ENCODE measurements around the gene PORCN. TPM values are rescaled to one million over a fixed set of nuclear protein-coding genes. Genes with fewer than 3 reads are reported as not detected.

The PORCN gene
- polyA plus RNA-seq, 3 donors = 6.3 to 8.4 (median 6.8) TPM

DNA sequence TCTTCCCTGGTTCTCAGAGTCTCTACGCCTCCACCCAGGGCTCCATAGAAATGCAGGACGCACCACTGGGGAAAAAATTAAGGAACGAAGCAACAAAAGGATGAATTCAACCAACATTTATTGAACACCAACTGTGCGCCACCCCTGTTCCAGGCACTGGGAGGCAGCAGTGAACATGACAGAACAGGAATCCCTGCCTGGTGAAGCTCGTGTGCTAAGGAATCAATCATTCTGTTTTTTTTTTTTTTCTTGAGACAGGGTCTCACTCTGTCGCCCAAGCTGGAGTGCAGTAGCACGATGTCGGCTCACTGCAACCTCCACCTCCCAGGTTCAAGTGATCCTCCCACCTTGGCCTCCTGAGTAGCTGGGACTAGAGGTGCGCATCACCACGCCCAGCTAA lies 34.7 kb upstream of the PORCN start:
- no peak for DNase-seq (ENCODE audit: extremely low read depth in 1 of 11, low read depth in 9 of 11, low spot score in 4 of 11)

DNA sequence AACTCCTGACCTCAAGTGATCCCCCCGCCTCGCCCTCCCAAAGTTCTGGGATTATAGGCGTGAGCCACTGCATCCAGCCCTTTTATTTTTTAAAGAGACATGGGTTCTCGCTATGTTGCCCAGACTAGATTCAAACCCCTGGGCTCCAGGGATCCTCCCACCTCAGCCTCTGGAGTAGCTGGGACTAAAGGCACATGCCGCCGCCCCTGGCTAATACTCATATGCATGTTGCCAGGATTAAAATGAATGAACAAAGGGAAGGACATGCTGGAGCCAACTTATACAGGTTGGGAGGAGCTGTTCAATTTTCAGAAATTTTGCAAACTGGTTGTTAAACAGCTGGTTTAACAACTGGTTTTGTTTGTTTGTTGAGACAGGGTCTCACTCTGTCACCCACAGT lies 34.2 kb upstream of the PORCN start:
- DNase-seq (ENCODE audit: extremely low read depth in 1 of 11, low read depth in 9 of 11, low spot score in 4 of 11) = no peak

DNA sequence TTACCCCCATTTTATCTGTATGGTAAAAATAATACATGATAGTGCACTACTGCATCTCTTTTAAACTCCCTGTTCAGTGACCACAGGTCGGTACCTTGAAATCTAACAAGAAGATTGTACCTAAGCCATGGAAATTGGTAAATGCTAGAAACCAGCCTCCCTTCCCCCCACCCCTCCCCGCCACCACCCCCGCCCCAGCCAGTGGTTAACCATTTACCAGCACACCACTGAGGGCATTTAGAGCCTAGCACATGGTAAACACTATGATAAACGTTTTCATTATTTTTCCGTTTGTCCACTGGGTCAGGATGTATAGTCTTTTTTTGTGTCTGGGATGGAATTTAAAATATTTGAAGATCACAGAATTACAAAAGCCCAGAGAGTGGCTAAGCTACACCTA lies 33.5 kb upstream of the PORCN start:
- no peak for DNase-seq (ENCODE audit: extremely low read depth in 1 of 11, low read depth in 9 of 11, low spot score in 4 of 11)

DNA sequence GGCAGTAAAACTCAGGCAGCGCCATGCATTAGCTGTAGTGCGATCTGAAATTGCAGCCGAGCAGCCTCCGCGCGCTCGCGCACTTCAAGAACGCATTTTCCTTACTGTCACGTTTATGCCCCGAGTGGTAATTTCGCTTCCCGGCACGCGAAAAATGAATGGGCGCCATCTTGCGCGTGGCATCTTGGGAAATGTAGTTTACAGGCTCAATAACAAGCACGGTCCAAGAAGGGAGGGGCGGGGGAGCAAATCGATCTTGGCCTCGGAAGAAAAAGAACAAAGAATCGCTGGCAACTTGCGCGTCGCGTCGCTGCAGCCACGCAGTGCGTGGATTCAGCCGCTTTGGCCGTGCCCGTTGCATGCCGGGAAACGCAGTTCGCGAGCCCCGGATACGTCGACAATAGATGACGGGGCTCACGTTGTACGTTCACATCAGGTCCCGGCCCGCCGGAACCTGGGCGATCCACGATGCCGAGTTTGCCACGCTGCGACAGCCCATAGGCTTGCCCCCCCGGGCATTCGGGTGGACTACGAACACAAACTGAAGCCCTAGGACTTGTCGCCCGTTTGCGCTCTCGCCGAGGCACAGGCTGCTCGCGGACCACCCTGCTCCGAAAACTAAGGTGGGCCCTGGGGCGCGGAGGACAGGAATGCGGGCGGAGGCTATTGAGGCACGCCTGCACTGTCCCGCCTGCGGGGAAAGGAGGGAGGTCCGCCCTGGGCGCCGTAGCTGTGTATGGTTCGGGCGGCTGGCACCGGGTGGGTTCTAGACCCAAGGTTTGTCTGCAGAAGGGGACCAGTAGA lies 32.8 kb upstream of the PORCN start, which contains the start of gene FTSJ1:
Gene FTSJ1 (plus strand): TSS at position 426 of the 804 bp plus-strand sequence. CDS start 1,849 bp downstream, outside the sequence.
- DNase-seq (ENCODE audit: extremely low read depth in 1 of 11, low read depth in 9 of 11, low spot score in 4 of 11) = peak; percentile 48 to 81 (median 68)

DNA sequence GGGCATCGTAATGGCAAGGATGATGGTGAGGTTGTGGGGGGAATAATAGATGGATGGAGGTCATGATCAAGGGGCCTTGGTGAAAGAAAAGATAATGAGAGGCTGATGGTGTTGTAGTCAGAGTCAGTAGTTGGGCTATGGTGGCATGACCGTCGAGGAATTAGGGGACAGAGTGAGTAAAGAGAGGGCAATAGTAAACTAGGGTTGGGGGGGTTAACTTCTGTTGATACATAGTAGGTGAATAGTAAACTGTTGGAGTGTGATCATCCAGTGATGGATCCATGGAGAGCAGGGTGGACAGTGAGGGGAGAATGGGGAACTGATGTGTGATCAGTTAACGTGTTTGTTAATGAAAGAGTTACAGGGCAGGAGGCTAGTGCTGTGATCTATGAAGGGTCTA lies 31.9 kb upstream of the PORCN start:
- no peak for DNase-seq (ENCODE audit: extremely low read depth in 1 of 11, low read depth in 9 of 11, low spot score in 4 of 11)

DNA sequence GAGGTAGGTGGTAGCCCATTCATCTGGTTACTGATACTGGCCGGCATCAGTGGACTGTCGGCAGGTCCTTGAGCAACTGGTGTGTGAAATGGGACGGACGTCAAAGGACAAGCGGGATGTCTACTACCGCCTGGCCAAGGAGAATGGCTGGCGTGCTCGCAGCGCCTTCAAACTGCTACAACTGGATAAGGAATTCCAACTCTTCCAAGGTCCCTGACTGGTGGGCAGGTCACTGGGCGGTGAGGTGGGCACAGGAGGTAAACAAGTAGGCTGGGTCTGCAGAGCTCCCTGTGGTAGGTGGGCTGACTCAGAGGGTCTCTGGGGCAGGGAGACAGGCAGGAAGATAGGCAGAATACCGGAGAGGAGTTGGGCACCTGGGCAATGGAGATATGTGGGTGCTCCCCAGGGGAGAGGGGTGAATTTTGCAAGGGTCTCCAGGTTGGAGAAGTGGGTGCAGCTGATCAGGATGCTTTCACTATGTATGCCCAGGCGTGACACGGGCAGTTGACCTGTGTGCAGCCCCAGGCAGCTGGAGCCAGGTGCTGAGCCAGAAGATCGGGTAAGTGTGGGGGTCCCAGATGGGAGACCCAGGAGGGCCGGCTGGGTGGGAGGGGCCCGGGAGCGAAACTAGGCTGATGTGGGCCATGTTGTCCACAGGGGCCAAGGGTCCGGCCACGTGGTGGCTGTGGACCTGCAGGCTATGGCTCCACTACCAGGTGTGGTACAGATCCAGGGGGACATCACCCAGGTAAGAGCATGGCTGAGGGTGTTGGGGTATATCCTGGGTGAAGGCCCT lies 30.6 kb upstream of the PORCN start:
- DNase-seq (ENCODE audit: extremely low read depth in 1 of 11, low read depth in 9 of 11, low spot score in 4 of 11) = no peak

DNA sequence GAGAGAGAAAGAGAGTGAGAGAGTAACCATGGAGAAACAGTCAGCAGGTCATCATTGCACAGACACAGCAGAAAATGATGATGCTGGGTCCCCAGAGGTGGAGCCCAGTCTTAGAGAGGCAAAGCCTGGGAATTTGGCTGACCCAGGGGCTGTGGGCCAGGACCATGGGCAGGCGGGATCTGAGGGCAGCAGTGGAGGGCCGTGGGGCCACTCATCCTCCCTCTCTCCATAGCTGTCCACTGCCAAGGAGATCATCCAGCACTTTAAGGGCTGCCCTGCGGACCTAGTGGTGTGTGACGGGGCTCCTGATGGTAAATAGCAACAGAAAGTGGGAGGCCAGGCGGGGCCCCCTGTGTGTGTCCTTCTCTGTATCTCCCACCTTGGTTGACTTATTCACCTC lies 30.0 kb upstream of the PORCN start:
- DNase-seq (ENCODE audit: extremely low read depth in 1 of 11, low read depth in 9 of 11, low spot score in 4 of 11) = no peak

DNA sequence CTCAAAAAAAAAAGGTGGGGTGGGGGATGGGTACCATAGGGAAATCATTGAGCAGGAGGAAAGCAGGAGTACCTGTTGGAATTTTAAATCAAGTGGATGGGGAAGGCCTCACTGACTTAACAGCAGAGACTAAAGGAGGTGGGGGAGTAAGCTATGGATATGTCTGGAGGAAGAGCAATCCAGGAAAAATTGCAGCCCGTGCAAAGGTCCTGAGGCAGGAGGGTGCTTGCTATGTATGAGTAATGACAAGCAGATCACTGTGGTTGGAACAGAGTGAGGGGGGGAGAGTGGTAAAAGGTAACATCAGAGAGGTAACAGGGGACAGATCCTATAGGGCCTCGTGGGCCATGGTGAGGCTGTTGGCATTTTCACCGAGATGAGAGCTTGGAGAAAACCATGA lies 28.6 kb upstream of the PORCN start:
- no peak for DNase-seq (ENCODE audit: extremely low read depth in 1 of 11, low read depth in 9 of 11, low spot score in 4 of 11)

DNA sequence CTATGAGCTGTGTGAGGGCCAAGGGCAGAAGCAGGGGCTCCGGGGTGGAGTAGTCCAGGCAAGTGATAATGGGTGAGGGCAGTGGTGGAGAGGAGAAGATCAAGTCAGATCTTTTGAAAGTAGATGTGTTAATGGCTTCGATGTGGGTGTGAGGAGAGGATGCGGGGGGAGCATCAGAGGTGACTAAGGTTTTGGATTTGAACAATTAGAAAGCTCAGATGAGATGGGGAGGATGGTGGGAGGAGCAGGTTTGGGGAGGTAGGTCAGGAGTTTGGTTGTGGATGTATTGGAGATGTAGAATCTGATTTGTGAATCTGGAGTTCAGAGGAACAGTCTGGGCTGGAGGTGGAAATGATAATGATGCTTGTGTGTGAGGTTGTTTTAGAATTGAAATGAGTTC lies 28.2 kb upstream of the PORCN start:
- DNase-seq (ENCODE audit: extremely low read depth in 1 of 11, low read depth in 9 of 11, low spot score in 4 of 11) = no peak

DNA sequence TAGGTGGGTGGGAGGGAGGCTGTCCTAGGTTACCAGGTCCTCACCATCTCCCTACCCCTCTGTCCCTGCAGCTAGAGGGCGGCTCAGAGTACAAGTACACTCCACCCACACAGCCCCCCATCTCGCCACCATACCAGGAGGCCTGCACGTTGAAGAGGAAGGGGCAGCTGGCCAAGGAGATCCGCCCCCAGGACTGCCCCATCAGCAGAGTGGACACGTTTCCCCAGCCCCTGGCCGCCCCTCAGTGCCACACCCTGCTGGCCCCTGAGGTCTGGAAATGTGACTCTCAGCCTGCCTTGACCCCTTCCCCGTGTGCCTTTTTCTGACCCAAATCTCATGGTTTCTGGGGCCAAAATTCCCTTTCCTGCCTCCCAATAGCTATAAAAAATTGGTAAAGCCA lies 26.3 kb upstream of the PORCN start:
- DNase-seq (ENCODE audit: extremely low read depth in 1 of 11, low read depth in 9 of 11, low spot score in 4 of 11) = no peak

DNA sequence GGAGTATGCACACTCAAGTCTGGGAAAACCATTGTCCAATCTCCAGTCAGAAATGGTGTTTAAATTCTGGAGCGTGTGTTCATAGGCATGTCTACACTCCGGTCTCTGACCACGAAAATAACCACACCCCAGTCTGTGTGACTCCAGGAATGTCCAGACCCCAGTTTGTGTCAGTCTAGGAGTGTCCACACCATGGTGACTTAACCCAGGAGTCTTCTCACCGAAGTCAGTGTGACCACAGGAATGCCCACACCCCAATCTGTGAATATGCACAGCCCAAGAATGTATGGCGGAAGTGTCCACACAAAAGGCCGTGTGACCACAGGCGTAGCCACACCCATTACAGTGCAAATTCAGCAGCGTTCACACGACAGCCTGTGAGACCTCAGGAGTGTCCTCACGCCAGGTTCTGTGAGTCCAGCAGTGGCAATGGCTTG lies 21.4 kb upstream of the PORCN start:
- no peak for DNase-seq (ENCODE audit: extremely low read depth in 1 of 11, low read depth in 9 of 11, low spot score in 4 of 11)

DNA sequence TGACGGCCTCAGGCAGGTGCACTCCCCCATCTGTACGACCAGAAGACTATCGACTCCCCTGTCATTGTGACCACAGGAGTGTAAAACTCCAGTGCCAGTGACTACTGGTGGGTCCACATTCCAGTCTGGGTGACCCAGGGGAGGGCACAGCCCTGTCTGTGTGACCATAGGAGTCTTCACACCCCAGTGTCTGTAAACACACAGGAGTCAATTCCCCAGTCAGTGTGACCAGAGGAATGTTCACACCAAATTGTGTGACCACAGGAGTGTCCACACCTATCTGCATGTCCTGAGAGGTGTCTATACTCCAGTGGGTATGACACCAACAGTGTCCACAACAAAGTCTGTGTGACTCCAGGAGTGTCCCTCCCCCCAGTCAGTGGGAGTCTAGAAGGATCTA lies 20.8 kb upstream of the PORCN start:
- DNase-seq (ENCODE audit: extremely low read depth in 1 of 11, low read depth in 9 of 11, low spot score in 4 of 11) = no peak

DNA sequence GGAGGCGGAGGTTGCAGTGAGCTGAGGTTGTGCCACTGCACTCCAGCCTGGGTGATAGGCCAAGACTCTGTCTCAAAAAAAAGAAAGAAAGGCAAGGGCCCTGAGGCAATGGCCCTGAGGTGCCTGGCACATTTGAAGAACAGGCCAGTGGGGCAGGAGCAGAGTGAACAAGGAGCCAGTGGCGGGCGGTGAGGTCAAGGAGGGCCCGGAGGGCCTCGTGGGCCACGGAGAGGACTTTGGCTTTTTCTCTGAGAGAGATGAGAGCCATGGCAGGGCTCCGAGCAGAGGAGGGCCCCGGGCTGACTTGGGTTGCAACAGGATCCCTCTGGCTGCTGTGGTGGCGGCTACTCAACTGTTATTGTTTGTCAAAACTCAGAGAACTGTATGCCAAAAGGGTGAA lies 19.5 kb upstream of the PORCN start:
- DNase-seq (ENCODE audit: extremely low read depth in 1 of 11, low read depth in 9 of 11, low spot score in 4 of 11) = no peak

DNA sequence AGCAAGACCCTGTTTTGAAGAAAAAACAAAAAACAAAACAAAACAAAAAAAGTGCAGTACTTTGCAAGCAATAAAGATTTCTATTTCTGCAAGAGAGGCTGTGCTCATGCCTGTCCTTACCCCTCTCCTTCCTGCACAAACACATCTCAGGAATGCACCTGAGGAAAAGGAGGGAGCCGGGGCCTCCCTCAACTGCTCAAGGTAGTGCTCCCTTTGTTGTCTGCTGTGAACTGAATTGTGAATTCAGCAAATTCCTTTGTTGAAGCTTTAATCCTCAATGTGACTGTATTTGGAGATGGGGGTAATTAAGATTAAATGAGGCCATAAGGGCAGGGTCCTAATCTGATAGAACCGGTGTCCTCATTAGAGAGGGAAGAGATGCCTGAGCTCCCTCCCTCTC lies 18.9 kb upstream of the PORCN start:
- DNase-seq (ENCODE audit: extremely low read depth in 1 of 11, low read depth in 9 of 11, low spot score in 4 of 11) = no peak

DNA sequence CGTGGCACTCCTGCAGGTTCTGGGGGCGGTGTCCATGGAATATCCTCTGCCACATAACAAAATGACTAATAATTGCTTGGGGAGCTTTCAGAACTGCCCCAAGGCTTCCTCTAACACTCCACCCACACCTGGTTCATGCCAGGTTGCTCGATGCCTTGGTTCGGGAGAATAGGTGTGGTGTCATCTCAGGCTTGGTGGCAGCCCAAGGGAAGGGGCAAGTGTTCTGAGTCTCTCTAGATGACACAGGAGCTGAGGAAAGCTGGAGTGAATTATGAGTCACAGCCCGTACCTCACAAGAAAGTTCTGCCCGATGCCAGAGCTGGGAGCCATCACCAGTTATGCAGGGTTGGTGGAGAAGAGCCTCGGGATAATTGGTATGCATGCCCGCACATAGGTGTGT lies 18.1 kb upstream of the PORCN start:
- no peak for DNase-seq (ENCODE audit: extremely low read depth in 1 of 11, low read depth in 9 of 11, low spot score in 4 of 11)

DNA sequence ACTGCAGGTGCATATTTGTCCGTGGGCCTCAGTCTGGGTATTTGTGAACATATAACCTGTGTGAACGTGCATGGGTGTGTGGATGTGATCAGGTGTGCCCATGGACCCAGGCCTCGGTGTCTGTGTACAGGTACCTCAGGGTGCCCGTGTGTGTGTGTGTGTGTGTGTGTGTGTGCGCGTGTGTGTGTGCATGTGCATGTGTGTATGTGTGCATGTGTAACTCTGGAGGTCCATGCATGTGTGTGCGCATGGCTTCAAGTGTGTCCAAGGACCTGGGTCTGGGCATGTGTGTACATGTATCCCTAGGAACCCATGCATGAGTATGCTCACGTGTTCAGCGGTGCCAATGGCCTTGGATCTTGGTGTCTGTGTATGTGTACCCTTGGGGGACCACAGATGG lies 17.0 kb upstream of the PORCN start:
- no peak for DNase-seq (ENCODE audit: extremely low read depth in 1 of 11, low read depth in 9 of 11, low spot score in 4 of 11)

DNA sequence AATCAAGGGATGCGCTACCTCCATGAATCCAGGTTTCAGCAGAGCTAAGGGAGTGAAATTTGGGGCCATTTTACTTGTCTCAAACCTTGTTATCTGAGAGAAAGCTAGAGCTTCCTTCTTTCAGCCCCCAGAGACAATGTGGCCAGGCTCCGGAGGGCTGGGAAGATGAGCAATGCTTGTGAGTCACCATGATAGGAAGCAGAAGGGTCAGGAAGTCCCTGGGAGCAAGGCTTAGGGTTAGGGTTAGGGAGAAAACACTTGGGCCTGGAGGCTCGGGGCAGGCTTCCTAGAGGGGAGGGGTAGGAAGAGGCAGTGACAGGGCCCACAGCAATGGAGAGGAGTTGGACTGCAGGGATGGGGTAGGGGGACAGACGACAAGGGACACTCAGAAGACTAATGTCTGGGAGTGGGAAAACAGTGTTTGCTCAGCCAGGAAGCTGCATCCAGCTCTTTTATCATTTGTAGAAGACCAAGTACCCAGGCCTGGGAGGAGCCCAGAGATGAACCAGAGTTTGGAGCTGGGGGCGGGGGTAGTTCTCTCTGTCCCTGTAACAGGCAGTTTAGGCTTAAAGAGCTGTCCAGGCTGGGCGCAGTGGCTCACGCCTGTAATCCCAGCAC lies 16.4 kb upstream of the PORCN start:
- no peak for DNase-seq (ENCODE audit: extremely low read depth in 1 of 11, low read depth in 9 of 11, low spot score in 4 of 11)

DNA sequence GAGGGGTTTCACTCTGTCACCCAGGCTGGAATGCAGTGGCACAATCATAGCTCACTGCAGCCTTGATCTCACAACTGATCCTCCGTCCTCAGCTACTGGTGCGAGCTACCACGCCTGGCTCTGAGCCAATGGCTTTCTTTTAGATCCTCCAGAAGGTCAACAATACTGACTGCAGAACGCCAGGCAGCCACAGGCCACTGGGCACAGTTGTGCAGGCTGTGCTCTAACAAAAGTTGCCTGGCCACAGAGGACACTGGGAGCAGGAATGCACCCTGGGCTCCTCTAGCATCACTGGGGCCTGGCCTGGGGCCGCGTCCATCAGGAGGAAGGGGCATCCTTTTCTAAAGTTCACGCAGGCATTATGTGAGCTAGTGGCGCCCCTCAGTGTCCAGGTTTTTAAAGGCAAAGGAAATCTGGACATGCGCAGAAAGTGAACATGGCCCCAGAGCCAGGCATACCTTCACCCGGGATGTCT lies 14.9 kb upstream of the PORCN start:
- DNase-seq (ENCODE audit: extremely low read depth in 1 of 11, low read depth in 9 of 11, low spot score in 4 of 11) = no peak

DNA sequence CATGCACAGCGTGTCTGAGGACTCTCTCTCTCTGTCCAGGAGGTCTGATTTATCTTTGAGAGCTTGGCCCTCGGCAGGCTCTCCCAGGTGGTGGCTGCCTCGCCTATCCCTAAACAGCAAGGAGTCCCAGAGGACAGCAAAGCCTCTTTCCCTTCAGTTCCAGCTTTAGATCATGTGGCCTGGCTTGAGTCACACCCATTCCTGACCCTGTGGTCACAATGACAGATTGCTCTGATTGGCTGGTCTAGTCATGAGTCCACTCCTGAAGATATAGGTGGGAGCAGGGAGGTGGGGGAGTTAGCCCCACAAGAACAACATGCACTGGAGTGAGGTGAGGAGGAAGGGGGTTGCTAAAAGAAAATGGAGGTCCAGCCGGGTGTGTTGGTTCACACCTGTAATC lies 12.1 kb upstream of the PORCN start:
- no peak for DNase-seq (ENCODE audit: extremely low read depth in 1 of 11, low read depth in 9 of 11, low spot score in 4 of 11)

DNA sequence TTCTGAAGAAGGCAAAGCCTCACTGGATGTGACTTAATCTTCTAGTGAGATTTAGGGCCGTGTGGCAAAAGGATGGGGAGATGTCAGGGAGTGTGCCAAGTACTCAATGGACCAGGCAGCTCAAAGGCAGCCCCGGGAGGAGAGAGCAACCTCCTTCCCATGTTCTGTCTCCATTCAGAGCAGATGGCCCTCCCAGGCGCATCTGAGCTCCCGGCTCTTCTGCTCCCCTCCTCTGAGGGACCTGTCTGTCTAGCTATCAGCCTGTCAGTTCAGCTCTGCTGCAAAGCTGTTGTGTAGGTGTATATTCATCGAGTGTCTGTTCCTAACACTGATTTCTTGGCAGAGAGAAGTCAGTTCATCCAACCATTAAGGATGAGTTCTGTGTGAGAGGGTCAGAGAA lies 10.9 kb upstream of the PORCN start:
- no peak for DNase-seq (ENCODE audit: extremely low read depth in 1 of 11, low read depth in 9 of 11, low spot score in 4 of 11)

Measured in renal cortex interstitium (tissue), 11 donors.